HG02938 (cell line): ENCODE data around the gene HOXD4.

Experiments used
- ATAC-seq: cut with Tn5 transposase; IDR thresholded peaks from one replicate; pipeline ENCODE4 v1.9.1; 2021; ENCODE audit warnings: mild to moderate bottlenecking, moderate library complexity; ENCODE audit not compliant: unreplicated experiment

HOXD4 gene

GRCh38 chr2:176139661-176140512, 11.5 kb upstream of the HOXD4 start:
- peak; percentile 21 for ATAC-seq

- ATAC-seq = peak; percentile 91
Observed at GRCh38 chr2:176140513-176141317, 10.6 kb upstream of the HOXD4 start.

- ATAC-seq = no peak
Observed at GRCh38 chr2:176142281-176142680, 9.1 kb upstream of the HOXD4 start.

- no peak for ATAC-seq
Observed at GRCh38 chr2:176145085-176145969, 6.0 kb upstream of the HOXD4 start.

- ATAC-seq = no peak
Observed at GRCh38 chr2:176146101-176146500, 5.2 kb upstream of the HOXD4 start.

- no peak for ATAC-seq
Observed at GRCh38 chr2:176146645-176147044, 4.7 kb upstream of the HOXD4 start.

- ATAC-seq = no peak
Observed at GRCh38 chr2:176147210-176147799, 4.0 kb upstream of the HOXD4 start.

- ATAC-seq = no peak
Observed at GRCh38 chr2:176147800-176148496, 3.4 kb upstream of the HOXD4 start.

GRCh38 chr2:176148751-176149421, 2.5 kb upstream of the HOXD4 start:
- ATAC-seq = no peak

- no peak for ATAC-seq
Observed at GRCh38 chr2:176149481-176149938, 1.8 kb upstream of the HOXD4 start.

- ATAC-seq = no peak
Observed at GRCh38 chr2:176149939-176150583, 1.3 kb upstream of the HOXD4 start.

- ATAC-seq = no peak
Observed at GRCh38 chr2:176150584-176151441, 537 bp upstream of the HOXD4 start.

- ATAC-seq = no peak
Observed at GRCh38 chr2:176152350-176153181, 1.2 kb downstream of the HOXD4 start.

- ATAC-seq = no peak
Observed at GRCh38 chr2:176154576-176155252, 3.4 kb downstream of the HOXD4 start.

GRCh38 chr2:176155356-176156044, 4.2 kb downstream of the HOXD4 start:
- no peak for ATAC-seq

- ATAC-seq = no peak
Observed at GRCh38 chr2:176156301-176156806, 5.0 kb downstream of the HOXD4 start.
